PC-3 (cell line): ENCODE results near the gene LMLN.

ENCODE experiments used
- EZH2 ChIP-seq: fragments of 300-600 bp; sonication (generic); IDR thresholded peaks from one replicate; pipeline ENCODE4 v1.6.1; 2017; ENCODE audit warnings: antibody characterized with exemption, mild to moderate bottlenecking, low read length; ENCODE audit not compliant: unreplicated experiment
- EZH2phosphoT487 ChIP-seq: fragments of 300-600 bp; sonication (generic); IDR thresholded peaks from 2 replicates; pipeline ENCODE4 v1.6.1; 2018; ENCODE audit warnings: mild to moderate bottlenecking, antibody characterized with exemption, low read length, borderline replicate concordance
- TF ChIP-seq, protein P1 (sequence below): fragments of 300-600 bp; sonication (generic); conservative IDR thresholded peaks from 2 replicates; pipeline ENCODE4 v1.5.1; 2017; ENCODE audit warnings: antibody characterized with exemption, low read depth, mild to moderate bottlenecking, low read length

DNA sequence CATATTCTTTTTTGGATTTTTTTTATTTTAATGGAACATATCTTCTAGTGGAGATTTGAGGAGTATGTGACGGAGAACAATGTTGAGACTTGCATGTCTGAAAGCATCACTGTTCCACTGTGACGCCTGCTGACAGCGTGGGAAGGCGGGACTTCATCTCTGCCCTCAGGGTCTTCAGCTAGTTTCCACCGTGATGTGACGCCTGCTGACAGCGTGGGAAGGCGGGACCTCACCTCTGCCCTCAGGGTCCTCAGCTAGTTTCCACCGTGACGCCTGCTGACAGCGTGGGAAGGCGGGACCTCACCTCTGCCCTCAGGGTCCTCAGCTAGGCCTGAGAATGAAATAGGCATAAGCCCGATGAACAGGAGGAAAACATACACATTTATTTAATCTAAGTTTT, 70.7 kb downstream of the LMLN start:
- TF ChIP-seq, protein P1, sequence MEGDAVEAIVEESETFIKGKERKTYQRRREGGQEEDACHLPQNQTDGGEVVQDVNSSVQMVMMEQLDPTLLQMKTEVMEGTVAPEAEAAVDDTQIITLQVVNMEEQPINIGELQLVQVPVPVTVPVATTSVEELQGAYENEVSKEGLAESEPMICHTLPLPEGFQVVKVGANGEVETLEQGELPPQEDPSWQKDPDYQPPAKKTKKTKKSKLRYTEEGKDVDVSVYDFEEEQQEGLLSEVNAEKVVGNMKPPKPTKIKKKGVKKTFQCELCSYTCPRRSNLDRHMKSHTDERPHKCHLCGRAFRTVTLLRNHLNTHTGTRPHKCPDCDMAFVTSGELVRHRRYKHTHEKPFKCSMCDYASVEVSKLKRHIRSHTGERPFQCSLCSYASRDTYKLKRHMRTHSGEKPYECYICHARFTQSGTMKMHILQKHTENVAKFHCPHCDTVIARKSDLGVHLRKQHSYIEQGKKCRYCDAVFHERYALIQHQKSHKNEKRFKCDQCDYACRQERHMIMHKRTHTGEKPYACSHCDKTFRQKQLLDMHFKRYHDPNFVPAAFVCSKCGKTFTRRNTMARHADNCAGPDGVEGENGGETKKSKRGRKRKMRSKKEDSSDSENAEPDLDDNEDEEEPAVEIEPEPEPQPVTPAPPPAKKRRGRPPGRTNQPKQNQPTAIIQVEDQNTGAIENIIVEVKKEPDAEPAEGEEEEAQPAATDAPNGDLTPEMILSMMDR, result no peak
- TF ChIP-seq EZH2 (no peak), EZH2phosphoT487 (no peak)
